Muscle of leg (tissue), 11 donors: ENCODE results near the gene ENO4. TPM values are rescaled to one million over a fixed set of nuclear protein-coding genes. Genes with fewer than 3 reads are reported as not detected.
A peak's percentile ranks its signal among the peaks of the same experiment; 100 is the strongest.

Source experiments
- DNase-seq: peaks from one replicate; pipeline ENCODE4 v3.0.0; 2013
- H3K27ac ChIP-seq: one replicate; pipeline ENCODE4 v1.5.1; 2013; ENCODE audit warnings: mild to moderate bottlenecking, low read length, control low read depth
- H3K27me3 ChIP-seq: one replicate; pipeline ENCODE4 v1.6.1; 2013; ENCODE audit warnings: low read length; ENCODE audit not compliant: control insufficient read depth, insufficient read depth
- H3K36me3 ChIP-seq: one replicate; pipeline ENCODE4 v1.6.1; 2013; ENCODE audit warnings: low read length; ENCODE audit not compliant: control insufficient read depth, insufficient read depth
- H3K4me1 ChIP-seq: one replicate; pipeline ENCODE4 v1.6.1; 2013; ENCODE audit warnings: low read length; ENCODE audit not compliant: control insufficient read depth, insufficient read depth
- H3K4me3 ChIP-seq: one replicate; pipeline ENCODE4 v1.5.1; 2013; ENCODE audit warnings: low read length, control low read depth
- H3K9me3 ChIP-seq: replicated peaks from 2 replicates; pipeline ENCODE4 v1.6.1; 2013; ENCODE audit warnings: low read depth, low read length; ENCODE audit not compliant: control insufficient read depth
- WGBS: methylation state at CpG from one replicate; pipeline ENCODE4 v1.1.5; 2013; ENCODE audit warnings: missing lambda C conversion rate; ENCODE audit not compliant: insufficient coverage; 5-methylcytosine and 5-hydroxymethylcytosine counted together
- polyA plus RNA-seq, 8 donors: library from polyadenylated mRNA; unstranded; fragments of 120-200 nt; gene quantifications; one replicate each; pipeline versions ENCODE4 v1.2.1 to v1.2.3, GENCODE V29; 2013; ENCODE audit warnings: inconsistent platforms in 1 of 8, low replicate concordance in 1 of 8; ENCODE audit not compliant: insufficient read length in 8 of 8, insufficient read depth in 1 of 8
- total RNA-seq: library from RNA; stranded (reverse); fragments of 120-200 nt; gene quantifications from one replicate; pipeline ENCODE4 v1.2.4, GENCODE V29; 2013

The ENO4 gene
- total and polyA plus RNA-seq, 9 donors: 0.18 to 0.79 (median 0.48) TPM

- Histone ChIP-seq H3K9me3 (no peaks in the 10 kb centered on the region), H3K4me1 (no peaks in the 10 kb centered on the region), H3K27me3 (no peaks in the 10 kb centered on the region), H3K36me3 (no peaks in the 10 kb centered on the region), H3K27ac (no peak overlapping the region), H3K4me3 (no peak overlapping the region)
- no peak for DNase-seq
- 92% methylated on average over 5 of the region's 6 CpGs for WGBS
Measured at GRCh38 chr10:116866987-116867595, 17.8 kb downstream of the ENO4 start.

DNA sequence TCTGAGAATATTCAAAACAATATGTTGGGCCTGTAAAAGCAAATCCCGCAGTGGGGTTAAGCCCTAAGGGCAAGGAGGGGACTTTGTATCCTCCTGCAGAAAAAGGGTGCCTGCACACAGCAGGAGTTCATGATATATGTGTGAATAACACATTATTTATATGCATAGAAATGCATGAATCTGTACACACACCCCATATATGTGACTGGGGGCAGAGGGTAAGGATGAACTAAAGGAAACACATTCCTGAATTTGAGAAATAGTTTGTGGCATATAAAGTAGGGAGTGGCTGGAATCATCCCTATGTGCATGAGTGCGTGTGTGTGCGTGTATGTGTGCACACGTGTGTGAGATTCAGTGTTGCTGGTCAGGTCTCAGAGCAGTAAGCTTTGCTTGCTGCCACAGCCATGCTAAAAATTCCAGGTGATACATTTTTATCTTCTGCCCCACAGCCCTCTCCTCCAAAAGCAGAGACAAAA is 18.9 kb downstream of the ENO4 start:
- Histone ChIP-seq H3K27me3 (no peaks in the 10 kb centered on the region), H3K36me3 (no peaks in the 10 kb centered on the region), H3K9me3 (no peaks in the 10 kb centered on the region), H3K4me1 (no peaks in the 10 kb centered on the region), H3K4me3 (no peak overlapping the region), H3K27ac (no peak overlapping the region)
- no CpG with 5 or more reads among the region's 4 CpGs for WGBS
- DNase-seq: no peak

- H3K4me1 ChIP-seq: no peaks in the 10 kb centered on the region
- no peaks in the 10 kb centered on the region for H3K27me3 ChIP-seq
- no peaks in the 10 kb centered on the region for H3K9me3 ChIP-seq
- no peak overlapping the region for H3K4me3 ChIP-seq
- H3K36me3 ChIP-seq: no peaks in the 10 kb centered on the region
- no CpG with 5 or more reads among the region's 4 CpGs for WGBS
- H3K27ac ChIP-seq: no peak overlapping the region
- DNase-seq: peak; percentile 31
Measured at GRCh38 chr10:116868722-116869121, 19.4 kb downstream of the ENO4 start.

DNA sequence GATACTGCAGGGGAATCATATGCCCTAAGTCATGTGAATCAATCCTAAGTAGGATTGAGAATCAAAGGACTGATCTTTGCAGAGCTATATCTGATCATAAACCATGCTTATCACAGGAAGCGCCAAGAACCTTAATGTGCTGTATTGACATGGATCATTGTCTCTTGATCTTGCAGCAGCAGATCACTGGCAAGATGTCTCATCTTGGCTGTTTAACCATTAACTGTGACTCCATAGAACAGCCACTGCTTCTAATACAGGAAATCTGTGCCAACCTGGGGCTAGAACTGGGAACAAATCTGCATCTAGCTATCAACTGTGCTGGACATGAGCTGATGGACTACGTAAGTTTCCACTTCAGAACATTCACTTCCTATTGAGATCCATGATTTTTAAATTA is 21.6 kb downstream of the ENO4 start:
- WGBS: 100% methylated on average over 1 of the region's 2 CpGs
- no peaks in the 10 kb centered on the region for H3K27me3 ChIP-seq
- no peaks in the 10 kb centered on the region for H3K36me3 ChIP-seq
- no peaks in the 10 kb centered on the region for H3K9me3 ChIP-seq
- H3K4me1 ChIP-seq: no peaks in the 10 kb centered on the region
- no peak for DNase-seq
- H3K4me3 ChIP-seq: no peak overlapping the region
- H3K27ac ChIP-seq: no peak overlapping the region

DNA sequence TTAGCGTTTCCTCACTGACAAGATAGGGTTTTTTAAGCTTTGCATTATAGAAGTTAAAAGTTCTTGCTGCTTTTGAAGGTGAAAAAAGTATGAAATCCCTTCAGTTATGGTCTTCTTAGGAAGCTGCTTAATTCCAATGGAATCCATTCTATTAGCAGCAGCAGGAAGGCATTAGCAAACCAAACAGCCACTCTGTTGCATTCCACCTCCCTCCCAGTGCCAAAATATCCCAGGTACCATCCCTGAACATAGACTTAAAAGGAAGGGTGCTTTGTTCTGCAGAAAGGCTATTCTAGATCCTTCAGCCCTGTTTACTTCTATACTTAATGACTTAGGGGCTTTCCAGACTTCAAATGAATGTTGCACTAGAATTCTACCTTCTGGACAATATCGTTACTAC is 23.8 kb downstream of the ENO4 start:
- H3K27me3 ChIP-seq: no peaks in the 10 kb centered on the region
- WGBS: no CpG with 5 or more reads among the region's 2 CpGs
- no peaks in the 10 kb centered on the region for H3K36me3 ChIP-seq
- no peaks in the 10 kb centered on the region for H3K9me3 ChIP-seq
- no peak overlapping the region for H3K27ac ChIP-seq
- DNase-seq: no peak
- no peaks in the 10 kb centered on the region for H3K4me1 ChIP-seq
- H3K4me3 ChIP-seq: no peak overlapping the region

- Histone ChIP-seq H3K9me3 (no peaks in the 10 kb centered on the region), H3K36me3 (no peaks in the 10 kb centered on the region), H3K4me1 (no peaks in the 10 kb centered on the region), H3K4me3 (no peak overlapping the region), H3K27me3 (no peaks in the 10 kb centered on the region), H3K27ac (no peak overlapping the region)
- no peak for DNase-seq
- WGBS: 80% methylated on average over 1 of the region's 2 CpGs
Measured at GRCh38 chr10:116875897-116876296, 26.6 kb downstream of the ENO4 start.

- H3K9me3 ChIP-seq: no peaks in the 10 kb centered on the region
- no peak overlapping the region for H3K27ac ChIP-seq
- H3K4me1 ChIP-seq: no peaks in the 10 kb centered on the region
- 97% methylated on average over 3 of the region's 3 CpGs for WGBS
- H3K4me3 ChIP-seq: no peak overlapping the region
- H3K27me3 ChIP-seq: no peaks in the 10 kb centered on the region
- DNase-seq: no peak
- H3K36me3 ChIP-seq: no peaks in the 10 kb centered on the region
Measured at GRCh38 chr10:116877391-116877790, 28.1 kb downstream of the ENO4 start.

DNA sequence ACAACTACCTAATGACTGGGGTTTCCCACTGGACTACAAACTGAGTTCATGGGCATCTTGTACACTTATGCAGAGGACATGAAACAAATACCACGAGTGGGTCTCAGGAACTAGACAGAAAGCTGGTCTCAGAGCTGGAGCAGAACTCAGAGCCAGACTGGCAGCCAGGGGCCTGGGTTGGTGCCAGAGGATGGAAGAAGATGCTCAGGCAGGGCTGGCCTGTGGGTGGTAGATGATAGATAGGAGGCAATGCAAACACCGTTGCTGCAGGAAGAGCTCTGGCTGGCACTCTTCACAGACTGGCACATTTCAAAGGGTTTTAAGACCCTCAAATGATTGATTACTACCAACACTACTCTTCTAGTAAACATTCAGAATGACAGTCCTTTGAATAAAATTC is 28.8 kb downstream of the ENO4 start:
- 100% methylated on average over 1 of the region's 2 CpGs for WGBS
- Histone ChIP-seq H3K4me3 (no peak overlapping the region), H3K27me3 (no peaks in the 10 kb centered on the region), H3K9me3 (no peaks in the 10 kb centered on the region), H3K4me1 (no peaks in the 10 kb centered on the region), H3K36me3 (no peaks in the 10 kb centered on the region), H3K27ac (no peak overlapping the region)
- no peak for DNase-seq

- DNase-seq: no peak
- Histone ChIP-seq H3K9me3 (no peaks in the 10 kb centered on the region), H3K4me3 (no peak overlapping the region), H3K27ac (no peak overlapping the region), H3K4me1 (no peaks in the 10 kb centered on the region), H3K36me3 (no peaks in the 10 kb centered on the region), H3K27me3 (no peaks in the 10 kb centered on the region)
- 87% methylated on average over 3 of the region's 7 CpGs for WGBS
Measured at GRCh38 chr10:116879817-116880216, 30.5 kb downstream of the ENO4 start.

- H3K27ac ChIP-seq: no peak overlapping the region
- no peaks in the 10 kb centered on the region for H3K9me3 ChIP-seq
- no peak overlapping the region for H3K4me3 ChIP-seq
- no peaks in the 10 kb centered on the region for H3K27me3 ChIP-seq
- H3K36me3 ChIP-seq: no peaks in the 10 kb centered on the region
- no peaks in the 10 kb centered on the region for H3K4me1 ChIP-seq
- 26% methylated on average over 3 of the region's 10 CpGs for WGBS
- peak; percentile 38 for DNase-seq
Measured at GRCh38 chr10:116880716-116881482, 31.6 kb downstream of the ENO4 start.
